Measurements from ENCODE around the gene SNRK. TPM values are rescaled to one million over a fixed set of nuclear protein-coding genes. Genes with fewer than 3 reads are reported as not detected.

Gene SNRK
- total and polyA plus RNA-seq, 9 of the 15 experiments (the other 6 are each of a cell fraction or from before 2014, with no cell fraction given) = 1.7 to 12.3 (median 7.3) TPM

- no peaks in the 10 kb centered on the region for H3K9me3 ChIP-seq (replicated peaks; ENCODE audit: control insufficient read depth, insufficient read depth, low read depth, low read length)
- no peak for DNase-seq (ENCODE audit: extremely low read depth in 1 of 4, low spot score in 3 of 4)
- intact Hi-C loops (cut with micrococcal nuclease) = no loop called here
- ATAC-seq = no peak
- H3K4me2 ChIP-seq (ENCODE audit: insufficient read depth, low read length) = no peak overlapping the region
- H3K4me1 ChIP-seq (replicated peaks in 1 of 2; ENCODE audit: control insufficient read depth in 2 of 2, insufficient read depth in 2 of 2, low read length in 2 of 2) = no peaks in the 10 kb centered on the region
- H4K20me1 ChIP-seq (replicated peaks; ENCODE audit: control insufficient read depth, insufficient read depth, low read length) = no peaks in the 10 kb centered on the region
- no peak overlapping the region for H3K4me3 ChIP-seq
- no TSS peak for BruUV-seq (replicated peaks)
- H3K36me3 ChIP-seq (ENCODE audit: control insufficient read depth, insufficient read depth, low read length) = no peaks in the 10 kb centered on the region
- ChIA-PET POLR2A (interaction anchor here (0.7 kb wide), 1 partner anchor 785 kb away, joined by 3 read pairs; no protein-coding TSS in a partner anchor), CTCF (ENCODE audit: low intra/inter-chr PET ratio) (no interaction called here)
- TF ChIP-seq, protein P1, sequence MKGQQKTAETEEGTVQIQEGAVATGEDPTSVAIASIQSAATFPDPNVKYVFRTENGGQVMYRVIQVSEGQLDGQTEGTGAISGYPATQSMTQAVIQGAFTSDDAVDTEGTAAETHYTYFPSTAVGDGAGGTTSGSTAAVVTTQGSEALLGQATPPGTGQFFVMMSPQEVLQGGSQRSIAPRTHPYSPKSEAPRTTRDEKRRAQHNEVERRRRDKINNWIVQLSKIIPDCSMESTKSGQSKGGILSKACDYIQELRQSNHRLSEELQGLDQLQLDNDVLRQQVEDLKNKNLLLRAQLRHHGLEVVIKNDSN (CRISPR knock-in tag; IDR thresholded peaks at IDR 0.05) = no peak
- no peak for TF ChIP-seq ZNF57 (CRISPR knock-in tag; IDR thresholded peaks at IDR 0.05)
- no peak for TF ChIP-seq XRCC5 (IDR thresholded peaks at IDR 0.05; ENCODE audit: low read depth, low read length)
- no peak for TF ChIP-seq NR1H2 (CRISPR knock-in tag; IDR thresholded peaks at IDR 0.05)
- no peak for TF ChIP-seq BRF1 (IDR thresholded peaks at IDR 0.05; ENCODE audit: borderline replicate concordance, extremely low read depth, insufficient read length)
- no peak for TF ChIP-seq SAFB2 (IDR thresholded peaks at IDR 0.05; ENCODE audit: borderline replicate concordance, low read depth, low read length, severe bottlenecking)
- TF ChIP-seq KHSRP (IDR thresholded peaks at IDR 0.05) = no peak
- no peak for TF ChIP-seq TAL1 (IDR thresholded peaks at IDR 0.05)
- TF ChIP-seq ZNF263 (CRISPR knock-in tag; IDR thresholded peaks at IDR 0.05; ENCODE audit: borderline replicate concordance) = no peak
- no peak for TF ChIP-seq ZBTB2 (IDR thresholded peaks at IDR 0.05)
- no peak for TF ChIP-seq ZNF3 (CRISPR knock-in tag; IDR thresholded peaks at IDR 0.05)
- H3K27ac ChIP-seq (ENCODE audit: extremely low read depth, low read depth, low read length) = no peak overlapping the region
- H3K27me3 ChIP-seq (ENCODE audit: control insufficient read depth in 2 of 2, insufficient read depth in 2 of 2, low read length in 2 of 2) = peaks cover 0 to 13% of the 10 kb centered on the region in 2 experiments; a peak in 2 of 5 replicates
- 2% methylated on average over 3 of the region's 3 CpGs for WGBS (ENCODE audit: insufficient coverage, low coverage, missing lambda C conversion rate)
- H3K9me1 ChIP-seq (ENCODE audit: control insufficient read depth, insufficient read depth, low read length) = no peaks in the 10 kb centered on the region
- in situ Hi-C loops (cut with MboI) = no loop called here
- H2AFZ ChIP-seq (ENCODE audit: low read depth, low read length) = no peak overlapping the region
- no peak for FAIRE-seq
- H3K79me2 ChIP-seq (ENCODE audit: control insufficient read depth, insufficient read depth, low read length) = no peaks in the 10 kb centered on the region
- no peak overlapping the region for H3K9ac ChIP-seq (ENCODE audit: insufficient read depth in 1 of 2, low read depth in 2 of 2, low read length in 2 of 2)
Observed at GRCh38 chr3:43247561-43248184, 38.7 kb upstream of the SNRK start.

Measured in K562 (cell line).